HepG2 (cell line): ENCODE measurements around the gene SDK1. TPM values are rescaled to one million over a fixed set of nuclear protein-coding genes. Genes with fewer than 3 reads are reported as not detected.

Source experiments
- ATAC-seq: fragments of 200-7000 bp; cut with Tn5 transposase; 3 replicates; pipeline ENCODE4 v1.9.1; 2020; ENCODE audit warnings: mild to moderate bottlenecking, moderate library complexity
- BruUV-seq: library from RNA; stranded (reverse); fragments of 400-500 nt; replicated peaks from 2 replicates; lab custom pipeline; 2021; lab: Mats Ljungman, UMichigan
- CTCF ChIA-PET: fragments of 300-600 bp; formaldehyde crosslinking; extraction: SDS; loops from one replicate; lab custom pipeline; 2021; ENCODE audit warnings: low total read pairs, inconsistent platforms, low intra/inter-chr PET ratio; lab: Yijun Ruan, JAX
- POLR2A ChIA-PET: fragments of 350-600 bp; sonication (Branson Sonifier 250); formaldehyde crosslinking; loops from one replicate; lab custom pipeline; 2020; ENCODE audit warnings: antibody characterized with exemption, inconsistent platforms; lab: Yijun Ruan, JAX
- DNase-seq: peaks from one replicate; pipeline ENCODE4 v3.0.0-alpha.2; 2015; ENCODE audit warnings: low spot score
- FAIRE-seq: peaks from 3 replicates; lab custom pipeline; 2011; peaks lifted over from hg19 to GRCh38; lab: Jason Lieb, UNC
- H2AFZ ChIP-seq: one replicate; pipeline ENCODE4 v1.6.1; 2011; ENCODE audit warnings: low read length, inconsistent platforms
- H3K27ac ChIP-seq: fragments of 300-600 bp; 3 replicates; pipeline ENCODE4 v1.8.0; 2011; ENCODE audit warnings: mixed run types, mild to moderate bottlenecking, mixed read lengths, low read length, inconsistent platforms; ENCODE audit not compliant: insufficient read depth; ENCODE audit errors: extremely low read length
- H3K27me3 ChIP-seq, 2 experiments: fragments of 200-600 bp in 1 of 2; 2 replicates in 1 of 2; 3 replicates in 1 of 2; pipeline versions ENCODE4 v1.6.0 to v1.8.0; 2011; ENCODE audit warnings: low read length in 2 of 2, mild to moderate bottlenecking in 2 of 2, moderate library complexity in 2 of 2, inconsistent platforms in 1 of 2; ENCODE audit not compliant: insufficient read depth in 2 of 2, control insufficient read depth in 1 of 2
- H3K36me3 ChIP-seq, 2 experiments: fragments of 200-600 bp in 1 of 2; replicated peaks in 1 of 2; 2 replicates in 1 of 2; 3 replicates in 1 of 2; pipeline versions ENCODE4 v1.5.1 to v1.8.0; 2011; ENCODE audit warnings: low read length in 2 of 2, inconsistent platforms in 1 of 2; ENCODE audit not compliant: insufficient read depth in 2 of 2, control insufficient read depth in 1 of 2
- H3K4me1 ChIP-seq: 2 replicates; pipeline ENCODE4 v1.5.1; 2012; ENCODE audit warnings: low read length, inconsistent platforms; ENCODE audit not compliant: insufficient read depth
- H3K4me2 ChIP-seq: 2 replicates; pipeline ENCODE4 v1.6.0; 2011; ENCODE audit warnings: low read depth, low read length, inconsistent platforms
- H3K4me3 ChIP-seq, 3 experiments: fragments of 200-600 bp in 1 of 3; sonication (generic), shearing (Covaris generic) in 1 of 3; replicated peaks in 1 of 3; 2 replicates each; pipeline ENCODE4 v1.5.1; 2011 to 2016; ENCODE audit warnings: low read length in 3 of 3, inconsistent platforms in 2 of 3, low read depth in 2 of 3, mild to moderate bottlenecking in 2 of 3, control low read depth in 1 of 3, mixed read lengths in 1 of 3; ENCODE audit not compliant: insufficient read depth in 1 of 3
- H3K79me2 ChIP-seq: one replicate; pipeline ENCODE4 v1.6.1; 2011; ENCODE audit warnings: low read length, inconsistent platforms; ENCODE audit not compliant: insufficient read depth
- H3K9ac ChIP-seq: 2 replicates; pipeline ENCODE4 v1.6.0; 2011; ENCODE audit warnings: mild to moderate bottlenecking, low read depth, low read length, inconsistent platforms; ENCODE audit not compliant: insufficient read depth
- H3K9me3 ChIP-seq: 2 replicates; pipeline ENCODE4 v1.5.1; 2012; ENCODE audit warnings: mild to moderate bottlenecking, low read length
- H4K20me1 ChIP-seq: 2 replicates; pipeline ENCODE4 v1.6.0; 2011; ENCODE audit warnings: inconsistent platforms, mild to moderate bottlenecking, low read length, moderate library complexity; ENCODE audit not compliant: insufficient read depth
- CREM ChIP-seq, 2 experiments: sonication (generic) in 1 of 2; formaldehyde crosslinking in 1 of 2; IDR thresholded peaks; 2 replicates each; pipeline versions ENCODE4 v1.4.0 to v1.6.1; 2016 to 2020; ENCODE audit warnings: antibody characterized with exemption in 1 of 2, mild to moderate bottlenecking in 1 of 2, missing genetic modification reagents in 1 of 2
- DNMT3B ChIP-seq: conservative IDR thresholded peaks from 2 replicates; pipeline ENCODE4 v1.6.1; 2016; ENCODE audit warnings: missing biosample characterization, control low read depth
- NFE2L1 ChIP-seq: sonication (generic); formaldehyde crosslinking; IDR thresholded peaks from 2 replicates; pipeline ENCODE4 v1.4.0; 2020; ENCODE audit warnings: missing genetic modification reagents, mild to moderate bottlenecking, borderline replicate concordance
- PAF1 ChIP-seq: IDR thresholded peaks from 2 replicates; pipeline ENCODE4 v1.6.1; 2016; ENCODE audit warnings: missing genetic modification reagents, missing compliant biosample characterization
- PITX1 ChIP-seq: sonication (generic); formaldehyde crosslinking; IDR thresholded peaks from 2 replicates; pipeline ENCODE4 v1.5.1; 2020; ENCODE audit warnings: mild to moderate bottlenecking, missing genetic modification reagents
- POLR2AphosphoS5 ChIP-seq: IDR thresholded peaks from 2 replicates; pipeline ENCODE4 v1.6.1; 2012; ENCODE audit warnings: low read depth, low read length
- STAT5B ChIP-seq: sonication (generic); formaldehyde crosslinking; IDR thresholded peaks from 2 replicates; pipeline ENCODE4 v1.4.0; 2020; ENCODE audit warnings: missing genetic modification reagents
- TRIM24 ChIP-seq: sonication (generic); formaldehyde crosslinking; IDR thresholded peaks from 2 replicates; pipeline ENCODE4 v1.8.0; 2022; ENCODE audit warnings: mild to moderate bottlenecking, missing genetic modification reagents
- WGBS: methylation state at CpG from one replicate; pipeline ENCODE4 v1.1.6; 2017; ENCODE audit warnings: low lambda C conversion rate; 5-methylcytosine and 5-hydroxymethylcytosine counted together
- in situ Hi-C: cut with HindIII; loops from 2 replicates; pipeline ENCODE4 v1.10.0; 2017; ENCODE audit warnings: low pct_unique_long_range_greater_than_20kb; ENCODE audit not compliant: extremely low pct_ligation_motif_present
- intact Hi-C: fragments of 100-400 bp; cut with micrococcal nuclease; formaldehyde crosslinking; loops from one replicate; pipeline ENCODE4 v1.10.0; 2022; ENCODE audit not compliant: unreplicated experiment
- polyA plus RNA-seq, 8 experiments: library from polyadenylated mRNA; depleted of rRNA in 3 of 8; stranded (reverse) in 7 of 8; unstranded in 1 of 8; fragments of >200 nt; fragmentation: Illumina TruSeq in 4 of 8; extraction: Trizol in 4 of 8; gene quantifications; 2 replicates each; pipeline versions ENCODE4 v1.2.1 to v1.2.3, GENCODE V29; 2011 to 2016; ENCODE audit warnings: low read depth in 4 of 8, missing spikeins in 1 of 8, mixed read lengths in 1 of 8; ENCODE audit not compliant: insufficient read depth in 1 of 8
- total RNA-seq, 5 experiments: library from RNA; depleted of rRNA; stranded (reverse); fragments of >200 nt; fragmentation: Illumina TruSeq; extraction: Trizol; gene quantifications; 2 replicates each; pipeline ENCODE4 v1.2.3, GENCODE V29; 2016; ENCODE audit warnings: low read depth in 1 of 5
- TF ChIP-seq, protein P1 (sequence below): IDR thresholded peaks from 2 replicates; pipeline ENCODE4 v1.6.1; 2016; ENCODE audit warnings: low read depth
- TF ChIP-seq, protein P2 (sequence below): sonication (generic); formaldehyde crosslinking; IDR thresholded peaks from 2 replicates; pipeline ENCODE4 v1.5.0; 2020; ENCODE audit warnings: missing genetic modification reagents, mild to moderate bottlenecking, borderline replicate concordance
- TF ChIP-seq, protein P3 (sequence below): sonication (generic); formaldehyde crosslinking; conservative IDR thresholded peaks from 2 replicates; pipeline ENCODE4 v1.4.0; 2020; ENCODE audit warnings: missing genetic modification reagents
- TF ChIP-seq, protein P4 (sequence below): sonication (generic); formaldehyde crosslinking; IDR thresholded peaks from 2 replicates; pipeline ENCODE4 v1.9.0; 2021; ENCODE audit warnings: missing genetic modification reagents, borderline replicate concordance

SDK1 gene
- total and polyA plus RNA-seq, 2 of the 13 experiments (the other 11 are each of a cell fraction or from before 2014, with no cell fraction given): 0.35 to 2.4 TPM

DNA sequence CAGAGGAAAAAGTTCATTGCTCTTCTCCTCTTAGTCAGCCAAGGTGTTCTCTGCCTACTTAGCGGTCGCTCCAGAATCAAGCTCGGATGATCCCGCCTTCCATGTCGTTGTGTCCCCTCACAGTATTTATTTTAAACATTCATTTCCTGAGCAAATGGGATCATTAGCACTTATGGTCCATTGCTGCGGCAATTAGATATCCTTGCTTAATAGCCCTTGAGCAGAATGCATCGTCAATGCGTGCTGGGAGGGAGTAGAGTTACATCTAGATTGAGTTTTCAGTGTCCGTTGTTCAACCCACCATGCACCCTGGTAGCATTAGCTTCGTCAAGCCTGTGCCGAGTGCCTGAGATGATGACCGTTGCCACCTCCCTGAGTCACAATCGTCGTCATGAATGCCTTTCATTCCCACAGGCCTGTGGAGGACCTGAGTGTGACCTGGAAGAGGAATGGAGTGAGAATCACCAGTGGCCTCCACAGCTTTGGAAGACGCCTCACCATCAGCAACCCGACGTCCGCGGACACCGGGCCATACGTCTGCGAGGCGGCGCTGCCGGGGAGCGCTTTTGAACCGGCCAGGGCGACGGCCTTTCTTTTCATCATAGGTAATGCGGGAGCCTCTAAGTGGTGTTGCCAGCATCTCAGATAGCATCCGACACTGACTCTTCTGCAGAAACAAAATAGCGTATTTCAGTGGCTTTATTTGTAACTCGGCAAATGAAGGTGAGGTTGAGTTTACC, 650.4 kb downstream of the SDK1 start:
- Histone ChIP-seq H3K27ac (no peak overlapping the region), H3K4me2 (no peak overlapping the region), H3K9me3 (no peaks in the 10 kb centered on the region), H3K4me3 (no peak overlapping the region), H3K79me2 (no peaks in the 10 kb centered on the region), H4K20me1 (no peaks in the 10 kb centered on the region), H3K4me1 (peaks cover 60% of the 10 kb centered on the region), H3K27me3 (no peaks in the 10 kb centered on the region), H2AFZ (no peak overlapping the region), H3K36me3 (peaks cover 0 to 3% of the 10 kb centered on the region in 2 experiments; a peak in 2 of 5 replicates), H3K9ac (no peak overlapping the region)
- BruUV-seq: no TSS peak
- TF ChIP-seq PITX1 (CRISPR knock-in tag) (no peak), PAF1 (CRISPR knock-in tag) (no peak), DNMT3B (CRISPR knock-in tag) (no peak), CREM (IDR thresholded peaks at IDR 0.05) (no peak), CREM (CRISPR knock-in tag; IDR thresholded peaks at IDR 0.05) (no peak), POLR2AphosphoS5 (no peak), STAT5B (CRISPR knock-in tag) (no peak), TRIM24 (no peak), NFE2L1 (CRISPR knock-in tag) (no peak)
- TF ChIP-seq, protein P1, sequence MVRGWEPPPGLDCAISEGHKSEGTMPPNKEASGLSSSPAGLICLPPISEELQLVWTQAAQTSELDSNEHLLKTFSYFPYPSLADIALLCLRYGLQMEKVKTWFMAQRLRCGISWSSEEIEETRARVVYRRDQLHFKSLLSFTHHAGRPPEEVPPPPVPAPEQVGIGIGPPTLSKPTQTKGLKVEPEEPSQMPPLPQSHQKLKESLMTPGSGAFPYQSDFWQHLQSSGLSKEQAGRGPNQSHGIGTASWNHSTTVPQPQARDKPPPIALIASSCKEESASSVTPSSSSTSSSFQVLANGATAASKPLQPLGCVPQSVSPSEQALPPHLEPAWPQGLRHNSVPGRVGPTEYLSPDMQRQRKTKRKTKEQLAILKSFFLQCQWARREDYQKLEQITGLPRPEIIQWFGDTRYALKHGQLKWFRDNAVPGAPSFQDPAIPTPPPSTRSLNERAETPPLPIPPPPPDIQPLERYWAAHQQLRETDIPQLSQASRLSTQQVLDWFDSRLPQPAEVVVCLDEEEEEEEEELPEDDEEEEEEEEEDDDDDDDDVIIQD (CRISPR knock-in tag): no peak
- TF ChIP-seq, protein P2, sequence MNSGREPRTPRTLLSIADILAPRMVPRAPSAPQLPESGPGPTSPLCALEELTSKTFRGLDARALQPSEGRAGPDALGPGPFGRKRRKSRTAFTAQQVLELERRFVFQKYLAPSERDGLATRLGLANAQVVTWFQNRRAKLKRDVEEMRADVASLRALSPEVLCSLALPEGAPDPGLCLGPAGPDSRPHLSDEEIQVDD (CRISPR knock-in tag): no peak
- TF ChIP-seq, protein P3, sequence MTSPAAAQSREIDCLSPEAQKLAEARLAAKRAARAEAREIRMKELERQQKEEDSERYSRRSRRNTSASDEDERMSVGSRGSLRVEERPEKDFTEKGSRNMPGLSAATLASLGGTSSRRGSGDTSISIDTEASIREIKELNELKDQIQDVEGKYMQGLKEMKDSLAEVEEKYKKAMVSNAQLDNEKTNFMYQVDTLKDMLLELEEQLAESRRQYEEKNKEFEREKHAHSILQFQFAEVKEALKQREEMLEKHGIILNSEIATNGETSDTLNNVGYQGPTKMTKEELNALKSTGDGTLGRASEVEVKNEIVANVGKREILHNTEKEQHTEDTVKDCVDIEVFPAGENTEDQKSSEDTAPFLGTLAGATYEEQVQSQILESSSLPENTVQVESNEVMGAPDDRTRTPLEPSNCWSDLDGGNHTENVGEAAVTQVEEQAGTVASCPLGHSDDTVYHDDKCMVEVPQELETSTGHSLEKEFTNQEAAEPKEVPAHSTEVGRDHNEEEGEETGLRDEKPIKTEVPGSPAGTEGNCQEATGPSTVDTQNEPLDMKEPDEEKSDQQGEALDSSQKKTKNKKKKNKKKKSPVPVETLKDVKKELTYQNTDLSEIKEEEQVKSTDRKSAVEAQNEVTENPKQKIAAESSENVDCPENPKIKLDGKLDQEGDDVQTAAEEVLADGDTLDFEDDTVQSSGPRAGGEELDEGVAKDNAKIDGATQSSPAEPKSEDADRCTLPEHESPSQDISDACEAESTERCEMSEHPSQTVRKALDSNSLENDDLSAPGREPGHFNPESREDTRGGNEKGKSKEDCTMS (CRISPR knock-in tag): no peak
- TF ChIP-seq, protein P4, sequence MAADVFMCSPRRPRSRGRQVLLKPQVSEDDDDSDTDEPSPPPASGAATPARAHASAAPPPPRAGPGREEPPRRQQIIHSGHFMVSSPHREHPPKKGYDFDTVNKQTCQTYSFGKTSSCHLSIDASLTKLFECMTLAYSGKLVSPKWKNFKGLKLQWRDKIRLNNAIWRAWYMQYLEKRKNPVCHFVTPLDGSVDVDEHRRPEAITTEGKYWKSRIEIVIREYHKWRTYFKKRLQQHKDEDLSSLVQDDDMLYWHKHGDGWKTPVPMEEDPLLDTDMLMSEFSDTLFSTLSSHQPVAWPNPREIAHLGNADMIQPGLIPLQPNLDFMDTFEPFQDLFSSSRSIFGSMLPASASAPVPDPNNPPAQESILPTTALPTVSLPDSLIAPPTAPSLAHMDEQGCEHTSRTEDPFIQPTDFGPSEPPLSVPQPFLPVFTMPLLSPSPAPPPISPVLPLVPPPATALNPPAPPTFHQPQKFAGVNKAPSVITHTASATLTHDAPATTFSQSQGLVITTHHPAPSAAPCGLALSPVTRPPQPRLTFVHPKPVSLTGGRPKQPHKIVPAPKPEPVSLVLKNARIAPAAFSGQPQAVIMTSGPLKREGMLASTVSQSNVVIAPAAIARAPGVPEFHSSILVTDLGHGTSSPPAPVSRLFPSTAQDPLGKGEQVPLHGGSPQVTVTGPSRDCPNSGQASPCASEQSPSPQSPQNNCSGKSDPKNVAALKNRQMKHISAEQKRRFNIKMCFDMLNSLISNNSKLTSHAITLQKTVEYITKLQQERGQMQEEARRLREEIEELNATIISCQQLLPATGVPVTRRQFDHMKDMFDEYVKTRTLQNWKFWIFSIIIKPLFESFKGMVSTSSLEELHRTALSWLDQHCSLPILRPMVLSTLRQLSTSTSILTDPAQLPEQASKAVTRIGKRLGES (CRISPR knock-in tag): no peak
- ATAC-seq (no peak), FAIRE-seq (no peak), DNase-seq (no peak)
- ChIA-PET POLR2A (no interaction called here), CTCF (no interaction called here)
- intact Hi-C loops (no loop called here), in situ Hi-C loops (no loop called here)
- WGBS: 99% methylated on average over 25 of the region's 33 CpGs
